Gastroesophageal sphincter (tissue), 3 donors: ENCODE results near the gene ACER2.

Experiments
- EP300 ChIP-seq: sonication (generic); formaldehyde crosslinking; IDR thresholded peaks from one replicate; pipeline ENCODE4 v1.6.1; 2017; ENCODE audit warnings: antibody characterized with exemption, mild to moderate bottlenecking
- POLR2A ChIP-seq, 2 donors: fragments of 450-650 bp; IDR thresholded peaks; one replicate each; pipeline ENCODE4 v1.6.1; 2017; ENCODE audit warnings: antibody characterized with exemption in 2 of 2, mild to moderate bottlenecking in 2 of 2, moderate library complexity in 1 of 2
- POLR2AphosphoS5 ChIP-seq: sonication (generic); formaldehyde crosslinking; IDR thresholded peaks from one replicate; pipeline ENCODE4 v1.6.1; 2017; ENCODE audit warnings: antibody characterized with exemption
- TF ChIP-seq, protein P1 (sequence below), 4 experiments: fragments of 200-600 bp in 2 of 4; fragments of 450-650 bp in 2 of 4; sonication (generic) in 1 of 4; IDR thresholded peaks; one replicate each; pipeline ENCODE4 v1.5.1; 2017 to 2019; ENCODE audit warnings: antibody characterized with exemption in 4 of 4, mild to moderate bottlenecking in 2 of 4, moderate library complexity in 2 of 4

GRCh38 chr9:19492775-19493173, 84.0 kb downstream of the ACER2 start:
- TF ChIP-seq, protein P1, sequence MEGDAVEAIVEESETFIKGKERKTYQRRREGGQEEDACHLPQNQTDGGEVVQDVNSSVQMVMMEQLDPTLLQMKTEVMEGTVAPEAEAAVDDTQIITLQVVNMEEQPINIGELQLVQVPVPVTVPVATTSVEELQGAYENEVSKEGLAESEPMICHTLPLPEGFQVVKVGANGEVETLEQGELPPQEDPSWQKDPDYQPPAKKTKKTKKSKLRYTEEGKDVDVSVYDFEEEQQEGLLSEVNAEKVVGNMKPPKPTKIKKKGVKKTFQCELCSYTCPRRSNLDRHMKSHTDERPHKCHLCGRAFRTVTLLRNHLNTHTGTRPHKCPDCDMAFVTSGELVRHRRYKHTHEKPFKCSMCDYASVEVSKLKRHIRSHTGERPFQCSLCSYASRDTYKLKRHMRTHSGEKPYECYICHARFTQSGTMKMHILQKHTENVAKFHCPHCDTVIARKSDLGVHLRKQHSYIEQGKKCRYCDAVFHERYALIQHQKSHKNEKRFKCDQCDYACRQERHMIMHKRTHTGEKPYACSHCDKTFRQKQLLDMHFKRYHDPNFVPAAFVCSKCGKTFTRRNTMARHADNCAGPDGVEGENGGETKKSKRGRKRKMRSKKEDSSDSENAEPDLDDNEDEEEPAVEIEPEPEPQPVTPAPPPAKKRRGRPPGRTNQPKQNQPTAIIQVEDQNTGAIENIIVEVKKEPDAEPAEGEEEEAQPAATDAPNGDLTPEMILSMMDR (IDR thresholded peaks at IDR 0.05): no peak
- TF ChIP-seq POLR2AphosphoS5: no peak
- TF ChIP-seq POLR2A (IDR thresholded peaks at IDR 0.05): no peak
- TF ChIP-seq EP300: no peak
